Gastroesophageal sphincter (tissue), 4 donors: ENCODE results near the gene SEC61A2. TPM values are rescaled to one million over a fixed set of nuclear protein-coding genes. Genes with fewer than 3 reads are reported as not detected.
A peak's percentile ranks its signal among the peaks of the same experiment; 100 is the strongest.

Source experiments
- ATAC-seq: fragments of 150-250 bp; one replicate; pipeline ENCODE4 v1.9.1; 2016; ENCODE audit warnings: mild to moderate bottlenecking, moderate library complexity
- H3K27ac ChIP-seq, 4 donors: fragments of 200-600 bp; sonication (generic) in 3 of 4; 1 replicate in 3 of 4; 2 replicates in 1 of 4; pipeline ENCODE4 v1.5.1; 2016 to 2019
- H3K27me3 ChIP-seq: fragments of 200-600 bp; sonication (generic); one replicate; pipeline ENCODE4 v1.5.1; 2019
- H3K36me3 ChIP-seq, 2 donors: fragments of 200-600 bp; sonication (generic); one replicate each; pipeline ENCODE4 v1.5.1; 2019; ENCODE audit warnings: control low read depth in 1 of 2
- H3K4me1 ChIP-seq, 3 donors: fragments of 200-600 bp; sonication (generic); 1 replicate in 2 of 3; 2 replicates in 1 of 3; pipeline ENCODE4 v1.5.1; 2016 to 2019; ENCODE audit warnings: control low read depth in 2 of 3
- H3K4me3 ChIP-seq, 2 donors: fragments of 200-600 bp; sonication (generic); one replicate each; pipeline ENCODE4 v1.5.1; 2019; ENCODE audit warnings: mild to moderate bottlenecking in 1 of 2, moderate library complexity in 1 of 2
- H3K9me3 ChIP-seq, 3 donors: fragments of 200-600 bp; sonication (generic); one replicate each; pipeline ENCODE4 v1.5.1; 2017 to 2019; ENCODE audit warnings: control low read depth in 2 of 3
- CTCF ChIP-seq, 4 experiments: fragments of 200-600 bp in 2 of 4; fragments of 450-650 bp in 2 of 4; sonication (generic) in 1 of 4; IDR thresholded peaks; one replicate each; pipeline ENCODE4 v1.5.1; 2017 to 2019; ENCODE audit warnings: antibody characterized with exemption in 4 of 4, mild to moderate bottlenecking in 2 of 4, moderate library complexity in 2 of 4
- EP300 ChIP-seq: sonication (generic); formaldehyde crosslinking; IDR thresholded peaks from one replicate; pipeline ENCODE4 v1.6.1; 2017; ENCODE audit warnings: antibody characterized with exemption, mild to moderate bottlenecking
- POLR2A ChIP-seq, 2 donors: fragments of 450-650 bp; IDR thresholded peaks; one replicate each; pipeline ENCODE4 v1.6.1; 2017; ENCODE audit warnings: antibody characterized with exemption in 2 of 2, mild to moderate bottlenecking in 2 of 2, moderate library complexity in 1 of 2
- POLR2AphosphoS5 ChIP-seq: sonication (generic); formaldehyde crosslinking; IDR thresholded peaks from one replicate; pipeline ENCODE4 v1.6.1; 2017; ENCODE audit warnings: antibody characterized with exemption
- WGBS, 2 donors: methylation state at CpG; one replicate each; pipeline ENCODE4 v1.1.5; 2018; ENCODE audit warnings: low coverage in 1 of 2; 5-methylcytosine and 5-hydroxymethylcytosine counted together
- small RNA-seq, 4 donors: library from RNA; depleted of rRNA; stranded (forward); fragments of <200 nt; gene quantifications; one replicate each; pipeline ENCODE3, GENCODE V24; 2016
- total RNA-seq, 4 donors: library from RNA; depleted of rRNA; stranded (reverse); fragments of >200 nt; gene quantifications; one replicate each; pipeline ENCODE4 v1.1.0, GENCODE V29; 2016

The SEC61A2 gene
- total RNA-seq, 4 donors from 2014 or later, result 4.8 to 21.9 (median 7.8) TPM

- Histone ChIP-seq H3K4me1 (peaks cover 0 to 44% (median 8%) of the 10 kb centered on the region in 3 donors), H3K27me3 (no peaks in the 10 kb centered on the region), H3K36me3 (peaks cover 0 to 61% of the 10 kb centered on the region in 2 donors), H3K9me3 (no peaks in the 10 kb centered on the region), H3K27ac (peak overlapping the region in 3 of 4 donors; percentile 47 to 68 (median 64)), H3K4me3 (no peak overlapping the region)
- ATAC-seq, result no peak
- 34 to 39% methylated on average over 3 of the region's 3 CpGs for WGBS, 2 donors
- TF ChIP-seq CTCF (IDR thresholded peaks at IDR 0.05) (no peak), POLR2A (IDR thresholded peaks at IDR 0.05) (no peak), EP300 (no peak), POLR2AphosphoS5 (no peak)
Measured at GRCh38 chr10:12213621-12214020, 84.1 kb downstream of the SEC61A2 start.

- H3K27me3 ChIP-seq, result no peaks in the 10 kb centered on the region
- H3K9me3 ChIP-seq, result no peaks in the 10 kb centered on the region
- 16 to 44% methylated on average over 4 of the region's 4 CpGs for WGBS, 2 donors
- H3K4me1 ChIP-seq, result peaks cover 0 to 44% (median 8%) of the 10 kb centered on the region in 3 donors
- no peak for ATAC-seq
- H3K4me3 ChIP-seq, result no peak overlapping the region
- TF ChIP-seq POLR2AphosphoS5, result no peak
- TF ChIP-seq POLR2A (IDR thresholded peaks at IDR 0.05), result no peak
- TF ChIP-seq EP300, result no peak
- TF ChIP-seq CTCF (IDR thresholded peaks at IDR 0.05), result no peak
- peaks cover 0 to 63% of the 10 kb centered on the region in 2 donors for H3K36me3 ChIP-seq
- H3K27ac ChIP-seq, result peak overlapping the region; percentile 47 to 68 (median 60)
Measured at GRCh38 chr10:12214093-12214492, 84.6 kb downstream of the SEC61A2 start.

GRCh38 chr10:12214763-12215218 lies 85.3 kb downstream of the SEC61A2 start:
- H3K36me3 ChIP-seq, result peaks cover 0 to 59% of the 10 kb centered on the region in 2 donors
- ATAC-seq, result no peak
- peak; percentile 61 to 80 (median 68) for TF ChIP-seq CTCF (IDR thresholded peaks at IDR 0.05)
- no peak for TF ChIP-seq EP300
- TF ChIP-seq POLR2A (IDR thresholded peaks at IDR 0.05), result no peak
- TF ChIP-seq POLR2AphosphoS5, result no peak
- peaks cover 0 to 50% (median 8%) of the 10 kb centered on the region in 3 donors for H3K4me1 ChIP-seq
- peak overlapping the region; percentile 26 to 32 for H3K4me3 ChIP-seq
- 10 to 16% methylated on average over 6 of the region's 6 CpGs for WGBS, 2 donors
- no peaks in the 10 kb centered on the region for H3K9me3 ChIP-seq
- H3K27ac ChIP-seq, result peak overlapping the region; percentile 47 to 68 (median 65)
- H3K27me3 ChIP-seq, result no peaks in the 10 kb centered on the region

Small RNA genes lying within 50 kb of the gene (small RNA-seq; reads per million reads assigned to genes)
- gene MIR548AK, result 0 reads per million in 4 donors
- gene RNU6-88P, result 0 reads per million in 4 donors

Other genes starting within 250 kb of the SEC61A2 start
- gene UPF2, start 86.9 kb upstream of the SEC61A2 start, total RNA-seq, result 10 to 100 TPM; 23.8 to 40.9 (median 35.0) TPM
- gene DHTKD1, start 60.7 kb upstream of the SEC61A2 start, total RNA-seq, result 10 to 100 TPM; 14.8 to 32.2 (median 20.2) TPM
- gene NUDT5, start 66.2 kb downstream of the SEC61A2 start, total RNA-seq, result 10 to 100 TPM; 23.0 to 31.2 (median 27.3) TPM
- 10 to 100 TPM; 53.5 to 83.7 (median 68.0) TPM for gene CDC123, start 66.5 kb downstream of the SEC61A2 start, total RNA-seq
- 10 to 100 TPM; 11.6 to 18.3 (median 15.3) TPM for gene CAMK1D, start 219.9 kb downstream of the SEC61A2 start, total RNA-seq